SK-N-SH (cell line): ENCODE results near the gene STX3. TPM values are rescaled to one million over a fixed set of nuclear protein-coding genes. Genes with fewer than 3 reads are reported as not detected.
A peak's percentile ranks its signal among the peaks of the same experiment; 100 is the strongest.

Source experiments
- CTCF ChIA-PET: fragments of 300-600, 350-600 bp; formaldehyde crosslinking; extraction: SDS; loops from one replicate; lab custom pipeline; 2021; lab: Yijun Ruan, JAX
- POLR2A ChIA-PET: fragments of 350-600 bp; sonication (Branson Sonifier 250); formaldehyde crosslinking; extraction: SDS; loops from one replicate; lab custom pipeline; 2020; ENCODE audit warnings: antibody characterized with exemption, inconsistent platforms; lab: Yijun Ruan, JAX
- DNase-seq: peaks from one replicate; pipeline ENCODE4 v3.0.0; 2012
- H2AFZ ChIP-seq: fragments of 200-600 bp; sonication (generic); 2 replicates; pipeline ENCODE4 v1.8.1; 2016; ENCODE audit warnings: antibody characterized with exemption, mild to moderate bottlenecking, low read depth
- H3F3A ChIP-seq: fragments of 200-600 bp; sonication (generic); replicated peaks from 2 replicates; pipeline ENCODE3; 2016; ENCODE audit warnings: antibody characterized with exemption, mild to moderate bottlenecking; ENCODE audit not compliant: insufficient read depth
- H3K27ac ChIP-seq, 2 experiments: fragments of 200-500 bp in 1 of 2; fragments of 200-600 bp in 1 of 2; sonication (Bioruptor generic) in 1 of 2; sonication (generic), shearing (Covaris generic) in 1 of 2; 2 replicates each; pipeline versions ENCODE4 v1.5.1 to v1.6.1; 2014 to 2016; ENCODE audit warnings: low read depth in 2 of 2, inconsistent platforms in 1 of 2, low read length in 1 of 2, mild to moderate bottlenecking in 1 of 2, mixed read lengths in 1 of 2
- H3K27me3 ChIP-seq: fragments of 200-600 bp; sonication (generic), shearing (Covaris generic); 2 replicates; pipeline ENCODE4 v1.6.1; 2016; ENCODE audit warnings: mixed run types; ENCODE audit not compliant: insufficient read depth
- H3K36me3 ChIP-seq, 2 experiments: fragments of 200-500 bp in 1 of 2; fragments of 200-600 bp in 1 of 2; sonication (Bioruptor generic) in 1 of 2; sonication (generic) in 1 of 2; replicated peaks in 1 of 2; 2 replicates each; pipeline versions ENCODE3 to v1.5.1; 2014 to 2016; ENCODE audit warnings: low read length in 1 of 2, mild to moderate bottlenecking in 1 of 2; ENCODE audit not compliant: insufficient read depth in 2 of 2, control insufficient read depth in 1 of 2
- H3K4me1 ChIP-seq, 2 experiments: fragments of 200-500 bp in 1 of 2; fragments of 200-600 bp in 1 of 2; sonication (Bioruptor generic) in 1 of 2; sonication (generic), shearing (Covaris generic) in 1 of 2; 2 replicates each; pipeline versions ENCODE4 v1.5.1 to v1.6.1; 2014 to 2016; ENCODE audit warnings: low read depth in 1 of 2, low read length in 1 of 2, mixed run types in 1 of 2; ENCODE audit not compliant: insufficient read depth in 2 of 2, control insufficient read depth in 1 of 2
- H3K4me2 ChIP-seq: fragments of 200-600 bp; sonication (generic), shearing (Covaris generic); 2 replicates; pipeline ENCODE4 v1.6.1; 2017; ENCODE audit warnings: mixed run types
- H3K4me3 ChIP-seq, 2 experiments: fragments of 200-500 bp in 1 of 2; fragments of 200-600 bp in 1 of 2; sonication (Bioruptor generic) in 1 of 2; sonication (generic), shearing (Covaris generic) in 1 of 2; 2 replicates each; pipeline versions ENCODE4 v1.5.1 to v1.8.1; 2014 to 2016; ENCODE audit warnings: low read depth in 2 of 2, inconsistent platforms in 1 of 2, low read length in 1 of 2, mild to moderate bottlenecking in 1 of 2, mixed read lengths in 1 of 2, moderate library complexity in 1 of 2
- H3K79me2 ChIP-seq: fragments of 200-600 bp; sonication (generic); 2 replicates; pipeline ENCODE4 v1.8.1; 2017; ENCODE audit warnings: mild to moderate bottlenecking; ENCODE audit not compliant: insufficient read depth
- H3K9ac ChIP-seq: fragments of 200-600 bp; sonication (generic); 2 replicates; pipeline ENCODE4 v1.6.1; 2017; ENCODE audit warnings: mixed run types
- H3K9me2 ChIP-seq: fragments of 200-600 bp; sonication (generic); 2 replicates; pipeline ENCODE4 v1.6.1; 2017; ENCODE audit warnings: mixed run types
- H3K9me3 ChIP-seq: fragments of 200-600 bp; sonication (generic); 2 replicates; pipeline ENCODE4 v1.6.1; 2017; ENCODE audit warnings: mixed run types, mild to moderate bottlenecking, moderate library complexity
- H4K20me1 ChIP-seq: fragments of 200-600 bp; sonication (generic); 2 replicates; pipeline ENCODE4 v1.6.1; 2017; ENCODE audit warnings: mild to moderate bottlenecking, mixed run types; ENCODE audit not compliant: insufficient read depth
- CHD2 ChIP-seq: fragments of 150-350 bp; IDR thresholded peaks from 2 replicates; pipeline ENCODE4 v1.6.1; 2018; ENCODE audit warnings: low read length; ENCODE audit not compliant: partially characterized antibody
- ELF1 ChIP-seq: IDR thresholded peaks from 2 replicates; pipeline ENCODE4 v1.4.0; 2012
- EP300 ChIP-seq, 2 experiments: IDR thresholded peaks; 2 replicates each; pipeline versions ENCODE4 v1.4.0 to v1.6.1; 2012; ENCODE audit warnings: borderline replicate concordance in 1 of 2, low read depth in 1 of 2, low read length in 1 of 2
- EZH2phosphoT487 ChIP-seq: fragments of 200-600 bp; sonication (generic); IDR thresholded peaks from 2 replicates; pipeline ENCODE4 v1.6.1; 2017; ENCODE audit warnings: low read depth, mixed run types, mild to moderate bottlenecking, antibody characterized with exemption, moderate library complexity, borderline replicate concordance
- FOSL2 ChIP-seq: IDR thresholded peaks from 2 replicates; pipeline ENCODE4 v1.4.0; 2012; ENCODE audit warnings: low read depth, mild to moderate bottlenecking, moderate library complexity, borderline replicate concordance
- FOXM1 ChIP-seq: IDR thresholded peaks from 2 replicates; pipeline ENCODE4 v1.4.0; 2012; ENCODE audit warnings: low read depth, mild to moderate bottlenecking
- GABPA ChIP-seq: IDR thresholded peaks from 2 replicates; pipeline ENCODE4 v1.4.0; 2012; ENCODE audit warnings: low read depth, mild to moderate bottlenecking
- JUND ChIP-seq: IDR thresholded peaks from 2 replicates; pipeline ENCODE4 v1.4.0; 2012
- PBX3 ChIP-seq: IDR thresholded peaks from 2 replicates; pipeline ENCODE4; 2012
- REST ChIP-seq: IDR thresholded peaks from 2 replicates; pipeline ENCODE4 v1.6.1; 2012; ENCODE audit warnings: mild to moderate bottlenecking, low read depth, low read length, moderate library complexity
- RXRA ChIP-seq: IDR thresholded peaks from 2 replicates; pipeline ENCODE4 v1.4.0; 2012; ENCODE audit warnings: low read depth, mild to moderate bottlenecking, borderline replicate concordance
- TCF12 ChIP-seq: IDR thresholded peaks from 2 replicates; pipeline ENCODE4 v1.4.0; 2012
- TEAD4 ChIP-seq: IDR thresholded peaks from 2 replicates; pipeline ENCODE4 v1.4.0; 2012; ENCODE audit warnings: mild to moderate bottlenecking, borderline replicate concordance; ENCODE audit not compliant: insufficient read depth
- USF1 ChIP-seq: IDR thresholded peaks from 2 replicates; pipeline ENCODE4 v1.4.0; 2012; ENCODE audit warnings: low read depth, borderline replicate concordance
- WGBS: methylation state at CpG from one replicate; pipeline ENCODE4 v1.1.6; 2017; ENCODE audit warnings: low lambda C conversion rate; 5-methylcytosine and 5-hydroxymethylcytosine counted together
- polyA plus RNA-seq, 3 experiments: library from polyadenylated mRNA; depleted of rRNA; stranded (reverse); fragments of >200 nt; gene quantifications; 2 replicates each; pipeline ENCODE4 v1.2.3, GENCODE V29; 2012

STX3 gene
- polyA plus RNA-seq, 1 of the 3 experiments (the other 2 are of a cell fraction): 21.4 TPM

- TF ChIP-seq USF1 (no peak), FOXM1 (no peak), TCF12 (peak; percentile 58), REST (no peak), RXRA (no peak), EZH2phosphoT487 (no peak), FOSL2 (peak; percentile 73; the same call in 1 of the 2 replicates), CHD2 (no peak)
Measured at GRCh38 chr11:59708537-59708936, 46.6 kb upstream of the STX3 start (continued).

- peak overlapping the region; percentile 46 for H3K4me2 ChIP-seq
- peaks cover 0 to 14% of the 10 kb centered on the region in 2 experiments; a peak in 1 of 4 replicates for H3K4me1 ChIP-seq
- peak overlapping the region in 1 of 2 experiments; percentile 62; a peak in 2 of 4 replicates for H3K27ac ChIP-seq
- H3K79me2 ChIP-seq: no peaks in the 10 kb centered on the region
- H4K20me1 ChIP-seq: no peaks in the 10 kb centered on the region
- no peaks in the 10 kb centered on the region for H3K9me2 ChIP-seq
- no peaks in the 10 kb centered on the region for H3K27me3 ChIP-seq
- DNase-seq: no peak
- no peaks in the 10 kb centered on the region for H3K36me3 ChIP-seq
- H3K4me3 ChIP-seq: no peak overlapping the region
- H3K9ac ChIP-seq: peak overlapping the region; percentile 5; the same call in 1 of the 2 replicates
- ChIA-PET POLR2A (no interaction called here), CTCF (no interaction called here)
- H2AFZ ChIP-seq: peak overlapping the region; percentile 80; the same call in 1 of the 2 replicates
- 10% methylated on average over 3 of the region's 3 CpGs for WGBS
- no peaks in the 10 kb centered on the region for H3K9me3 ChIP-seq
- peak; percentile 23; the same call in 1 of the 2 replicates for TF ChIP-seq FOSL2
- peak; percentile 56 for TF ChIP-seq TCF12
- no peak for TF ChIP-seq ELF1
- peak in 1 of 2 experiments; percentile 56; a peak in 2 of 4 replicates for TF ChIP-seq EP300 (IDR thresholded peaks at IDR 0.05; ENCODE audit: borderline replicate concordance in 1 of 2, low read depth in 1 of 2, low read length in 1 of 2)
- TF ChIP-seq PBX3: 0 out of 2 replicates have a peak, but pooled peaks have one; percentile 34
- peak; percentile 43; the same call in 1 of the 2 replicates for TF ChIP-seq JUND
- TF ChIP-seq GABPA: no peak
- TF ChIP-seq TEAD4: 0 out of 2 replicates have a peak, but pooled peaks have one; percentile 26
- H3F3A ChIP-seq: peaks cover 29% of the 10 kb centered on the region
Measured at GRCh38 chr11:59710136-59710847, 44.9 kb upstream of the STX3 start.
